Stimulated activated CD8-positive, alpha-beta memory T cell treated with anti-CD3 and anti-CD28 coated beads, Interleukin-7, amount 100 ng/mL, for 4 hours (primary cell): Measurements from ENCODE around the gene NME7.
"Not testable (repeated sequence)": the region's sequence is repeated elsewhere in the genome, so short reads cannot be mapped to it uniquely, and the experiment has no call there.

Experiments
- DNase-seq, 2 donors: peaks; one replicate each; pipeline ENCODE4 v3.0.0-alpha.2; 2020; ENCODE audit warnings: low read depth in 2 of 2

The NME7 gene

GRCh38 chr1:169128562-169128961 is 239.0 kb downstream of the NME7 start:
- no peak for DNase-seq

- no peak for DNase-seq
Measured at GRCh38 chr1:169127305-169127704, 240.3 kb downstream of the NME7 start.

- no peak for DNase-seq
Measured at GRCh38 chr1:169126335-169126734, 241.3 kb downstream of the NME7 start.

GRCh38 chr1:169125597-169125996 is 242.0 kb downstream of the NME7 start:
- DNase-seq = not testable (repeated sequence)

GRCh38 chr1:169124459-169124858 is 243.1 kb downstream of the NME7 start:
- no peak for DNase-seq

GRCh38 chr1:169122976-169123375 is 244.6 kb downstream of the NME7 start:
- DNase-seq = no peak

GRCh38 chr1:169121146-169121923 is 246.3 kb downstream of the NME7 start:
- no peak for DNase-seq

GRCh38 chr1:169120066-169120465 is 247.5 kb downstream of the NME7 start:
- DNase-seq = no peak

- no peak for DNase-seq
Measured at GRCh38 chr1:169119405-169119804, 248.2 kb downstream of the NME7 start.

GRCh38 chr1:169118227-169118626 is 249.4 kb downstream of the NME7 start:
- no peak for DNase-seq

GRCh38 chr1:169117599-169117998 is 250.0 kb downstream of the NME7 start:
- no peak for DNase-seq

- DNase-seq = no peak
Measured at GRCh38 chr1:169117014-169117413, 250.6 kb downstream of the NME7 start.

GRCh38 chr1:169115891-169116585 is 251.6 kb downstream of the NME7 start:
- no peak for DNase-seq

GRCh38 chr1:169113613-169114119 is 253.9 kb downstream of the NME7 start:
- DNase-seq = no peak

GRCh38 chr1:169112241-169112640 is 255.4 kb downstream of the NME7 start:
- no peak for DNase-seq

- DNase-seq = no peak
Measured at GRCh38 chr1:169111472-169111871, 256.1 kb downstream of the NME7 start.

- DNase-seq = no peak
Measured at GRCh38 chr1:169110689-169111447, 256.7 kb downstream of the NME7 start.

- DNase-seq = no peak
Measured at GRCh38 chr1:169110236-169110635, 257.4 kb downstream of the NME7 start.

- DNase-seq = no peak
Measured at GRCh38 chr1:169109561-169110134, 257.9 kb downstream of the NME7 start.

- no peak for DNase-seq
Measured at GRCh38 chr1:169108863-169109560, 258.6 kb downstream of the NME7 start.

GRCh38 chr1:169108223-169108622 is 259.4 kb downstream of the NME7 start:
- DNase-seq = no peak
